Heart left ventricle (tissue), 13 donors: ENCODE measurements around the gene NCOA1.

Source experiments
- POLR2A ChIP-seq, 2 donors: fragments of 450-650 bp; IDR thresholded peaks; one replicate each; pipeline ENCODE4 v1.6.1; 2017; ENCODE audit warnings: antibody characterized with exemption in 2 of 2, mild to moderate bottlenecking in 2 of 2, moderate library complexity in 2 of 2
- TF ChIP-seq, protein P1 (sequence below), 12 donors: fragments of 200-600 bp; sonication (generic) in 4 of 12; IDR thresholded peaks; one replicate each; pipeline versions ENCODE4 v1.5.0 to v1.8.0; 2018 to 2022; ENCODE audit warnings: antibody characterized with exemption in 12 of 12, mild to moderate bottlenecking in 5 of 12
- donor health status: ischemic (EF 13 %, LVEDD 7.1; RV severe dilation, severe dysfunction).
- donor health status: DM: no; HTN: yes; CAD: no.
- donor health status: DM: no; HTN: no; CAD: no.
- donor health status: ischemic (EF 25% LVEDD 6.9; RV normal size, moderate dysfunction).
- donor health status: ischemic (EF 25% LVEDD 5.7; RV mildly dilated, moderate dysfunction).
- donor health status: ischemic (EF 35%, LVEDD 5.7; RV mildly dilated, moderate dysfunction).
- donor health status: nonischemic (EF 11% LVEDD 7.7; RV severe dilation, severe dysfunction).
- donor health status: DM: yes; HTN: yes; CAD: no.
- donor health status: PGD.
- donor health status: ischemic (EF 29% LVEDD 5.4; RV normal size, mild dysfunction).
- donor health status: nonischemic (EF 23%, LVEDD 6.1; RV moderate dilation, normal function).

DNA sequence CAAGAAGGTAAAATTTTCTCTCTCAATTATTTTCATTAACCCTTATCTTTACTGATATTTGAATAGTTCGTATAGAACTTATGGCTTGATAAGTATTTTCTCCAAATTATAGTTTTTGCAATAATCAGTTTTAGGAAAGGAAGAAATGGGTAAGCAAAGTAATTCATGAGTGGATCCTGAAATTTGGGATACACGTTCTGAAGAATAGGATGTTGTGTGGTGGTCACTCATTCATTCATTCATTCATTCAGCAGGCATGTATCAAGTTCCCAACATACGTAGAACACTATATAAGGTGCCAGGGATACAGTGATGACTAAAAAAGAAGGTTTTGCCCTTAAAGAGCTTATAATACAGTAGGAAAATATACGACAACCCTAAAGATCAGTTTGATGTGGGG is 206.7 kb downstream of the NCOA1 start:
- no peak for TF ChIP-seq POLR2A (IDR thresholded peaks at IDR 0.05)
- TF ChIP-seq, protein P1, sequence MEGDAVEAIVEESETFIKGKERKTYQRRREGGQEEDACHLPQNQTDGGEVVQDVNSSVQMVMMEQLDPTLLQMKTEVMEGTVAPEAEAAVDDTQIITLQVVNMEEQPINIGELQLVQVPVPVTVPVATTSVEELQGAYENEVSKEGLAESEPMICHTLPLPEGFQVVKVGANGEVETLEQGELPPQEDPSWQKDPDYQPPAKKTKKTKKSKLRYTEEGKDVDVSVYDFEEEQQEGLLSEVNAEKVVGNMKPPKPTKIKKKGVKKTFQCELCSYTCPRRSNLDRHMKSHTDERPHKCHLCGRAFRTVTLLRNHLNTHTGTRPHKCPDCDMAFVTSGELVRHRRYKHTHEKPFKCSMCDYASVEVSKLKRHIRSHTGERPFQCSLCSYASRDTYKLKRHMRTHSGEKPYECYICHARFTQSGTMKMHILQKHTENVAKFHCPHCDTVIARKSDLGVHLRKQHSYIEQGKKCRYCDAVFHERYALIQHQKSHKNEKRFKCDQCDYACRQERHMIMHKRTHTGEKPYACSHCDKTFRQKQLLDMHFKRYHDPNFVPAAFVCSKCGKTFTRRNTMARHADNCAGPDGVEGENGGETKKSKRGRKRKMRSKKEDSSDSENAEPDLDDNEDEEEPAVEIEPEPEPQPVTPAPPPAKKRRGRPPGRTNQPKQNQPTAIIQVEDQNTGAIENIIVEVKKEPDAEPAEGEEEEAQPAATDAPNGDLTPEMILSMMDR (IDR thresholded peaks at IDR 0.05), result no peak
